GM21576 (cell line): ENCODE data around the gene APLF.
"Not testable (repeated sequence)": the region's sequence is repeated elsewhere in the genome, so short reads cannot be mapped to it uniquely, and the experiment has no call there.

Experiments used
- ATAC-seq: cut with Tn5 transposase; IDR thresholded peaks from one replicate; pipeline ENCODE4 v1.9.1; 2021; ENCODE audit warnings: mild to moderate bottlenecking, moderate library complexity; ENCODE audit not compliant: unreplicated experiment

The APLF gene

GRCh38 chr2:68521037-68521436 lies 53.7 kb downstream of the APLF start:
- ATAC-seq = no peak

GRCh38 chr2:68526943-68527342 lies 59.6 kb downstream of the APLF start:
- not testable (repeated sequence) for ATAC-seq

- ATAC-seq = not testable (repeated sequence)
These were observed 60.1 kb downstream of the APLF start for GRCh38 chr2:68527343-68528081.

GRCh38 chr2:68529156-68529555 lies 61.8 kb downstream of the APLF start:
- not testable (repeated sequence) for ATAC-seq

GRCh38 chr2:68529651-68530050 lies 62.3 kb downstream of the APLF start:
- ATAC-seq = not testable (repeated sequence)

GRCh38 chr2:68536000-68536399 lies 68.6 kb downstream of the APLF start:
- no peak for ATAC-seq

GRCh38 chr2:68537011-68537410 lies 69.6 kb downstream of the APLF start:
- ATAC-seq = no peak

- no peak for ATAC-seq
These were observed 70.4 kb downstream of the APLF start for GRCh38 chr2:68537809-68538208.

- no peak for ATAC-seq
These were observed 77.4 kb downstream of the APLF start for GRCh38 chr2:68544811-68545210.

- no peak for ATAC-seq
These were observed 81.0 kb downstream of the APLF start for GRCh38 chr2:68548396-68548795.

- ATAC-seq = no peak
These were observed 85.7 kb downstream of the APLF start for GRCh38 chr2:68553098-68553497.

- not testable (repeated sequence) for ATAC-seq
These were observed 88.2 kb downstream of the APLF start for GRCh38 chr2:68555425-68556206.

GRCh38 chr2:68556381-68556780 lies 89.0 kb downstream of the APLF start:
- ATAC-seq = no peak

- no peak for ATAC-seq
These were observed 91.2 kb downstream of the APLF start for GRCh38 chr2:68558576-68558975.

GRCh38 chr2:68559692-68560091 lies 92.3 kb downstream of the APLF start:
- ATAC-seq = no peak

GRCh38 chr2:68560545-68560944 lies 93.2 kb downstream of the APLF start:
- no peak for ATAC-seq

GRCh38 chr2:68561372-68561771 lies 94.0 kb downstream of the APLF start:
- no peak for ATAC-seq

- ATAC-seq = no peak
These were observed 95.5 kb downstream of the APLF start for GRCh38 chr2:68562934-68563333.

GRCh38 chr2:68564426-68564825 lies 97.0 kb downstream of the APLF start:
- ATAC-seq = no peak

- no peak for ATAC-seq
These were observed 97.9 kb downstream of the APLF start for GRCh38 chr2:68565273-68565672.

- no peak for ATAC-seq
These were observed 98.5 kb downstream of the APLF start for GRCh38 chr2:68565858-68566257.

- ATAC-seq = no peak
These were observed 99.0 kb downstream of the APLF start for GRCh38 chr2:68566362-68566761.
